PFSK-1 (cell line): Measurements from ENCODE around the gene DDAH1.

ENCODE experiments used
- FOXP2 ChIP-seq: optimal IDR thresholded peaks from 2 replicates; pipeline ENCODE3; 2011; ENCODE audit warnings: borderline replicate concordance, control low read depth, inconsistent platforms; ENCODE audit not compliant: insufficient read depth; ENCODE audit errors: extremely low read length, extremely low read depth
- POLR2AphosphoS5 ChIP-seq: IDR thresholded peaks from 2 replicates; pipeline ENCODE4 v1.6.1; 2012; ENCODE audit warnings: low read depth, mild to moderate bottlenecking, control low read depth, low read length, moderate library complexity
- REST ChIP-seq, 2 experiments: IDR thresholded peaks; 2 replicates each; pipeline versions ENCODE4 v1.6.1 to v1.8.0; 2011 to 2012; ENCODE audit warnings: low read depth in 2 of 2, low read length in 2 of 2, control low read depth in 1 of 2, inconsistent platforms in 1 of 2, mild to moderate bottlenecking in 1 of 2, moderate library complexity in 1 of 2; ENCODE audit not compliant: insufficient read depth in 1 of 2
- SIN3A ChIP-seq: IDR thresholded peaks from 2 replicates; pipeline ENCODE4 v1.6.1; 2012; ENCODE audit warnings: mild to moderate bottlenecking, low read length, moderate library complexity, borderline replicate concordance; ENCODE audit not compliant: insufficient read depth
- TAF1 ChIP-seq: IDR thresholded peaks from 2 replicates; pipeline ENCODE4 v1.6.1; 2012; ENCODE audit warnings: low read length, control low read depth, borderline replicate concordance; ENCODE audit not compliant: insufficient read depth

DDAH1 gene

GRCh38 chr1:85411567-85412305 lies 53.2 kb downstream of the DDAH1 start:
- TF ChIP-seq FOXP2 = no peak

GRCh38 chr1:85409516-85409915 lies 55.4 kb downstream of the DDAH1 start:
- no peak for TF ChIP-seq SIN3A
- no peak for TF ChIP-seq POLR2AphosphoS5
- no peak for TF ChIP-seq FOXP2
- TF ChIP-seq TAF1 = no peak
- TF ChIP-seq REST (IDR thresholded peaks at IDR 0.05; ENCODE audit: insufficient read depth in 1 of 2, low read depth in 2 of 2, low read length in 2 of 2) = no peak

GRCh38 chr1:85407746-85408377 lies 57.1 kb downstream of the DDAH1 start:
- TF ChIP-seq POLR2AphosphoS5 (no peak), TAF1 (no peak), SIN3A (no peak), REST (IDR thresholded peaks at IDR 0.05; ENCODE audit: insufficient read depth in 1 of 2, low read depth in 2 of 2, low read length in 2 of 2) (no peak), FOXP2 (no peak)

- TF ChIP-seq TAF1 (no peak), REST (IDR thresholded peaks at IDR 0.05; ENCODE audit: insufficient read depth in 1 of 2, low read depth in 2 of 2, low read length in 2 of 2) (peak in 1 of 2 experiments; percentile 42; a peak in 1 of 4 replicates)
Observed at GRCh38 chr1:85406887-85407533, 57.9 kb downstream of the DDAH1 start.

- TF ChIP-seq POLR2AphosphoS5 (no peak), SIN3A (no peak), TAF1 (no peak), FOXP2 (no peak), REST (IDR thresholded peaks at IDR 0.05; ENCODE audit: insufficient read depth in 1 of 2, low read depth in 2 of 2, low read length in 2 of 2) (no peak)
Observed at GRCh38 chr1:85406081-85406480, 58.9 kb downstream of the DDAH1 start.
